ENCODE measurements around the gene ABTB1.
"Not testable (repeated sequence)": the region's sequence is repeated elsewhere in the genome, so short reads cannot be mapped to it uniquely, and the experiment has no call there.

ABTB1 gene

DNA sequence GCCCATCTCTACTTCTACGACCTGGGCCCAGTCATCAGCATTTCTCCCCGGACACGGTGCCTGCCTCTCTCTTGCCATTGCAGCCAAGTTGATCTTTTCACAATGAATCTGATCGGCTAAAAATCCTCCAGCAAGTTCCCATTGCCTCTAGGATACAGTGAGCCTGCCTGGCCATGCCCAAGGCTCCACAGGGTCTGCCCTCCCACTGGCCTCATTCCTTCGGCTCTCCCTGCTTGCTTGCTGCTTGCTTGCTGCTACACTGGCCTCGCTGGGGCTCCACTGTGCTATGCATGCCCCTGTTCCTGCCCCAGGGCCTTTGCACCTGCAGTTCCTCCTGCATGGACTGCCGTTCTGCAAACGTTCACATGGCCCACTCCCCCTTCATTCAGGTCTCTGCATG, 2.0 kb downstream of the ABTB1 start:
- DNase-seq (ENCODE audit: insufficient read length) (no peak), FAIRE-seq (no peak)
- no peak for TF ChIP-seq POLR2A (IDR thresholded peaks at IDR 0.05; ENCODE audit: low read depth, low read length)
- TF ChIP-seq POLR2AphosphoS5 (IDR thresholded peaks at IDR 0.05; ENCODE audit: low read depth, low read length), result no peak
- no peak for TF ChIP-seq TAF1 (IDR thresholded peaks at IDR 0.05; ENCODE audit: borderline replicate concordance, low read depth, low read length)

GRCh38 chr3:127675651-127676391, 3.1 kb downstream of the ABTB1 start:
- no peak for TF ChIP-seq TAF1 (IDR thresholded peaks at IDR 0.05; ENCODE audit: borderline replicate concordance, low read depth, low read length)
- no peak for TF ChIP-seq POLR2AphosphoS5 (IDR thresholded peaks at IDR 0.05; ENCODE audit: low read depth, low read length)
- TF ChIP-seq POLR2A (IDR thresholded peaks at IDR 0.05; ENCODE audit: low read depth, low read length), result no peak
- FAIRE-seq (no peak), DNase-seq (ENCODE audit: insufficient read length) (no peak)

DNA sequence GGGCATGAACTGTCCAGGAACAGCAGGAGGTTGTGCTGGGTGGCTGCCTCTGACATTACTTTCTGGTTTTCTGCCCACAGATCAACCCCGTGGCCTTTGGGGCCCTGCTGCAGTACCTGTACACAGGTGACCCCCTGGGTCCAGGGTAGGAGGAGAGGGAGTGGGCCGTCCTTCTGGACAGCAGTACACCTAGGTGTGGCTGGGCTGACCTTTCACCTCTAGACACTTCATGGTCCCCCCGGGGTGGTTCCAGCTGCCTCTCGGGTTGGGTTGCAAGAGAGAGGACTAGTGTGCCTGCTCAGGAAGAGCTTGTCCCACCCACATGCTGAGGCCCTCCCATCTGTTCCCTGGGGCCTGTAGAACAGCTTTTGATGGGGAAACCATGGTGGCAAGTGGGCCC, 3.7 kb downstream of the ABTB1 start:
- TF ChIP-seq POLR2A (IDR thresholded peaks at IDR 0.05; ENCODE audit: low read depth, low read length) (no peak), TAF1 (IDR thresholded peaks at IDR 0.05; ENCODE audit: borderline replicate concordance, low read depth, low read length) (no peak), POLR2AphosphoS5 (IDR thresholded peaks at IDR 0.05; ENCODE audit: low read depth, low read length) (no peak)
- FAIRE-seq, result no peak
- no peak for DNase-seq (ENCODE audit: insufficient read length)

DNA sequence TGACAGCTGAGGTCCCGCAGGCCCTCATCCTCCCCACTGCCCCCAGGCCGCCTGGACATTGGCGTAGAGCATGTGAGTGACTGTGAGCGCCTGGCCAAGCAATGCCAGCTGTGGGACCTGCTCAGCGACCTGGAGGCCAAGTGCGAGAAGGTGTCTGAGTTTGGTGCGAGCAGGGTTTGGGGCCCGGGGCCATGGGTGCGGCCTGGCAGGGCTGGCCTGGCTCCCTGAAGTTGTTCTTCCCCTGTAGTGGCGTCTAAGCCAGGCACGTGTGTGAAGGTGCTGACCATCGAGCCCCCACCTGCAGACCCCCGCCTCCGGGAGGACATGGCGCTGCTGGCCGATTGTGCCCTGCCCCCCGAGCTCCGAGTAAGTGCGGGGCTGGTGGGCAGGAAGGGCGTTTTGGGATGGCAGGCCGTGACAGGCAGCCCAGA, 4.2 kb downstream of the ABTB1 start:
- TF ChIP-seq POLR2AphosphoS5 (IDR thresholded peaks at IDR 0.05; ENCODE audit: low read depth, low read length) (no peak), POLR2A (IDR thresholded peaks at IDR 0.05; ENCODE audit: low read depth, low read length) (no peak), TAF1 (IDR thresholded peaks at IDR 0.05; ENCODE audit: borderline replicate concordance, low read depth, low read length) (no peak)
- FAIRE-seq (no peak), DNase-seq (ENCODE audit: insufficient read length) (no peak)

DNA sequence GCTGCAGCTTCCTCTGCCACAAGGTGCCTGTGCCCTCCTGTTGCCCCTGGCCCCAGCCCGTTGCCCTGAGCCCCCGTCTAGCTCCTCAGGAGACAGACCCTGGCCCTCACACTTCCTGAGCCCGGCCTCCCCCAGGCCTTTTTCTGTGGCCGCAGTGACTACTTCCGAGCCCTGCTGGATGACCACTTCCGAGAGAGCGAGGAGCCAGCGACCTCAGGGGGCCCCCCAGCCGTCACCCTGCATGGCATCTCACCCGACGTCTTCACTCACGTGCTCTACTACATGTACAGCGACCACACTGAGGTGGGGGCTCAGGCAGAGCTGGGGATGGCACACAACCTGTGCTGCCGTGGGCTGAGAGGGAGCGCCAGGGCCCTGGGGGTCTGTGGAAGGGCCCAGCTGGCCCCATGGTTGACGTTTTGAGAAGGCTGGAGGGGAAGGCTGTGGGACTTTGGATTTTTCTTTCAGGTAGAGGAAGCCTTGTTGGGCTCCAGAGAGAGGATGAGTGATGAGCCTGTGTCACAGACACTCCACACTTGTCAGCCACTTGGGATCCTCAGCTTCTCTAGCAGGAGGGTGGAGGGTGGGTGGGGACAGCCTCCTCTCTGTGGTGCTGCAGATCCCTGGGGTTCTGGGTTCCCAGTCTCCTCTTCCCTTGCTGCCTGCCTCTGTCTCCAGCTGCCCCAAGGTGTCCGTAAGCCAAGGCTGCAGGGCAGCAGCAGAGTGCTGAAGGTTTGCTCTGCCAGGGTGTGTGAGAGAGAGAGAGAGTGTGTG, 5.0 kb downstream of the ABTB1 start:
- TF ChIP-seq POLR2AphosphoS5 (IDR thresholded peaks at IDR 0.05; ENCODE audit: low read depth, low read length) (no peak), POLR2A (IDR thresholded peaks at IDR 0.05; ENCODE audit: low read depth, low read length) (no peak), TAF1 (IDR thresholded peaks at IDR 0.05; ENCODE audit: borderline replicate concordance, low read depth, low read length) (no peak)
- no peak for FAIRE-seq

GRCh38 chr3:127678315-127678599, 5.5 kb downstream of the ABTB1 start:
- TF ChIP-seq TAF1 (IDR thresholded peaks at IDR 0.05; ENCODE audit: borderline replicate concordance, low read depth, low read length) (no peak), POLR2AphosphoS5 (IDR thresholded peaks at IDR 0.05; ENCODE audit: low read depth, low read length) (no peak), POLR2A (IDR thresholded peaks at IDR 0.05; ENCODE audit: low read depth, low read length) (no peak)
- FAIRE-seq (no peak), DNase-seq (ENCODE audit: insufficient read length) (no peak)

More for the DNA sequence above, 5.0 kb downstream of the ABTB1 start:
- DNase-seq (ENCODE audit: insufficient read length), result no peak

- FAIRE-seq, result no peak
- no peak for DNase-seq (ENCODE audit: insufficient read length)
These were observed 6.1 kb downstream of the ABTB1 start for GRCh38 chr3:127678611-127679533.

GRCh38 chr3:127679534-127680145, 6.9 kb downstream of the ABTB1 start:
- FAIRE-seq (no peak), DNase-seq (ENCODE audit: insufficient read length) (no peak)
- no peak for TF ChIP-seq TAF1 (IDR thresholded peaks at IDR 0.05; ENCODE audit: borderline replicate concordance, low read depth, low read length)
- TF ChIP-seq POLR2AphosphoS5 (IDR thresholded peaks at IDR 0.05; ENCODE audit: low read depth, low read length), result no peak
- TF ChIP-seq POLR2A (IDR thresholded peaks at IDR 0.05; ENCODE audit: low read depth, low read length), result no peak

More at GRCh38 chr3:127678611-127679533, 6.1 kb downstream of the ABTB1 start:
- TF ChIP-seq POLR2AphosphoS5 (IDR thresholded peaks at IDR 0.05; ENCODE audit: low read depth, low read length), result no peak

DNA sequence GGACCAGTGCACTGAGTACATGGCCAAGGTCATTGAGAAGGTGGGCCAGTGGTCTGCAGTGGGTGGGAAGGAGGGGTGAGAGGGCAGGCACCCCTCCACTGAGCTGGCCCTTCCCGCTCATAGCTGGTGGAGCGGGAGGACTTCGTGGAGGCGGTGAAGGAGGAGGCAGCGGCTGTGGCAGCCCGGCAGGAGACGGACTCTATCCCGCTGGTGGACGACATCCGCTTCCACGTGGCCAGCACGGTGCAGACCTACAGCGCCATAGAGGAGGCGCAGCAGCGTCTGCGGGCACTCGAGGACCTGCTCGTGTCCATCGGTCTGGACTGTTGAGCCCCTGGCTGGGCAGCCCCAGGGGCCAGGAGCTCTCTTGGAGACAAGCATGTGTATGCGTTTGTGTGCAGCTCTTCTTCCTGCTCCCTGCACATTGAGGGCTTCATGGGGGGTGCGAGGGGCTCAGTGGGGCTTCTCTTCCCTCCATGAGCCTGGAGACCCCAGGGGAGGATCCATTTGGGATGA, 7.5 kb downstream of the ABTB1 start:
- TF ChIP-seq POLR2AphosphoS5 (IDR thresholded peaks at IDR 0.05; ENCODE audit: low read depth, low read length) (no peak), TAF1 (IDR thresholded peaks at IDR 0.05; ENCODE audit: borderline replicate concordance, low read depth, low read length) (no peak), POLR2A (IDR thresholded peaks at IDR 0.05; ENCODE audit: low read depth, low read length) (no peak)
- FAIRE-seq, result no peak
- no peak for DNase-seq (ENCODE audit: insufficient read length)

- no peak for TF ChIP-seq TAF1 (IDR thresholded peaks at IDR 0.05; ENCODE audit: borderline replicate concordance, low read depth, low read length)
- TF ChIP-seq POLR2AphosphoS5 (IDR thresholded peaks at IDR 0.05; ENCODE audit: low read depth, low read length), result no peak
- no peak for TF ChIP-seq POLR2A (IDR thresholded peaks at IDR 0.05; ENCODE audit: low read depth, low read length)
- DNase-seq (ENCODE audit: insufficient read length) (no peak), FAIRE-seq (no peak)
These were observed 8.1 kb downstream of the ABTB1 start for GRCh38 chr3:127680798-127681221.

- not testable (repeated sequence) for DNase-seq (ENCODE audit: insufficient read length); FAIRE-seq
These were observed 9.4 kb downstream of the ABTB1 start for GRCh38 chr3:127682175-127682554.
